GM23338 (cell line): ENCODE data around the gene VWA3B. TPM values are rescaled to one million over a fixed set of nuclear protein-coding genes. Genes with fewer than 3 reads are reported as not detected.
"Not testable (repeated sequence)": the region's sequence is repeated elsewhere in the genome, so short reads cannot be mapped to it uniquely, and the experiment has no call there.

Source experiments
- ATAC-seq: fragments of 200-7000 bp; cut with Tn5 transposase; 3 replicates; pipeline ENCODE4 v1.9.1; 2020
- DNase-seq: peaks from one replicate; pipeline ENCODE4 v3.0.0-alpha.2; 2015; ENCODE audit warnings: low spot score
- H2AFZ ChIP-seq: fragments of 200-600 bp; sonication (generic); 2 replicates; pipeline ENCODE4 v1.8.0; 2016; ENCODE audit warnings: antibody characterized with exemption, mild to moderate bottlenecking, moderate library complexity
- H3F3A ChIP-seq: fragments of 200-600 bp; sonication (generic); replicated peaks from 2 replicates; pipeline ENCODE4 v1.8.0; 2017; ENCODE audit warnings: antibody characterized with exemption, mixed run types, low read depth
- H3K27ac ChIP-seq: fragments of 200-600 bp; sonication (generic); 2 replicates; pipeline ENCODE4 v1.6.1; 2016; ENCODE audit warnings: low read depth
- H3K27me3 ChIP-seq: fragments of 200-600 bp; sonication (generic); 2 replicates; pipeline ENCODE4 v1.8.0; 2016; ENCODE audit warnings: mild to moderate bottlenecking, mixed run types, moderate library complexity; ENCODE audit not compliant: insufficient read depth
- H3K36me3 ChIP-seq: fragments of 200-600 bp; sonication (generic); 2 replicates; pipeline ENCODE4 v1.8.0; 2016; ENCODE audit warnings: mild to moderate bottlenecking; ENCODE audit not compliant: insufficient read depth
- H3K4me1 ChIP-seq: fragments of 200-600 bp; sonication (generic); 2 replicates; pipeline ENCODE4 v1.8.0; 2016; ENCODE audit warnings: mild to moderate bottlenecking, moderate library complexity; ENCODE audit not compliant: insufficient read depth
- H3K4me2 ChIP-seq: fragments of 200-600 bp; sonication (generic); 2 replicates; pipeline ENCODE4 v1.7.1; 2017; ENCODE audit warnings: mixed run types
- H3K4me3 ChIP-seq: fragments of 200-600 bp; sonication (generic); 2 replicates; pipeline ENCODE4 v1.6.1; 2016; ENCODE audit warnings: mixed run types
- H3K79me2 ChIP-seq: fragments of 200-600 bp; sonication (generic); replicated peaks from 2 replicates; pipeline ENCODE4 v1.8.0; 2017; ENCODE audit warnings: mild to moderate bottlenecking; ENCODE audit not compliant: insufficient read depth
- H3K9me2 ChIP-seq: fragments of 200-600 bp; sonication (generic); 2 replicates; pipeline ENCODE4 v1.8.0; 2017; ENCODE audit not compliant: insufficient read depth
- H4K20me1 ChIP-seq: fragments of 200-600 bp; sonication (generic); replicated peaks from 2 replicates; pipeline ENCODE4 v1.8.0; 2017; ENCODE audit warnings: mild to moderate bottlenecking; ENCODE audit not compliant: insufficient read depth
- H3K27ac Mint-ChIP-seq: 2 replicates; pipeline ENCODE4 v1.8.0; 2020; ENCODE audit warnings: inconsistent platforms, mild to moderate bottlenecking, moderate library complexity, mixed read lengths
- H3K27me3 Mint-ChIP-seq: 3 replicates; pipeline ENCODE4 v1.8.0; 2022; ENCODE audit warnings: low read depth, mild to moderate bottlenecking, moderate library complexity, mixed read lengths, inconsistent platforms; ENCODE audit not compliant: insufficient read depth, poor library complexity
- H3K36me3 Mint-ChIP-seq: 3 replicates; pipeline ENCODE4 v1.8.0; 2021; ENCODE audit warnings: low read depth, mild to moderate bottlenecking, inconsistent platforms, moderate library complexity, mixed read lengths
- H3K4me1 Mint-ChIP-seq: 3 replicates; pipeline ENCODE4 v1.8.0; 2020; ENCODE audit warnings: mild to moderate bottlenecking, inconsistent platforms, mixed read lengths
- H3K4me3 Mint-ChIP-seq: 3 replicates; pipeline ENCODE4 v1.8.0; 2021; ENCODE audit warnings: moderate library complexity, mild to moderate bottlenecking, inconsistent platforms, mixed read lengths
- H3K9me3 Mint-ChIP-seq: 3 replicates; pipeline ENCODE4 v1.8.0; 2020; ENCODE audit warnings: moderate library complexity, mild to moderate bottlenecking, inconsistent platforms, mixed read lengths
- CTCF ChIP-seq, 2 experiments: fragments of 200-600 bp in 1 of 2; sonication (generic) in 1 of 2; conservative IDR thresholded peaks; 2 replicates each; pipeline versions ENCODE4 v1.5.1 to v1.6.1; 2016 to 2017; ENCODE audit warnings: antibody characterized with exemption in 2 of 2, low read depth in 2 of 2, mild to moderate bottlenecking in 2 of 2, moderate library complexity in 1 of 2
- EZH2 ChIP-seq: fragments of 200-600 bp; sonication (generic); IDR thresholded peaks from one replicate; pipeline ENCODE4 v1.8.0; 2017; ENCODE audit warnings: antibody characterized with exemption, mild to moderate bottlenecking, low read depth; ENCODE audit not compliant: unreplicated experiment
- STAT1 ChIP-seq: IDR thresholded peaks from one replicate; pipeline ENCODE4 v1.6.1; 2016; ENCODE audit warnings: antibody characterized with exemption; ENCODE audit not compliant: unreplicated experiment
- polyA plus RNA-seq: library from polyadenylated mRNA; unstranded; fragments of >200 nt; fragmentation: Nextera tagmentation; extraction: Ambion mirVana; gene quantifications from 2 replicates; pipeline ENCODE4 v1.2.1, GENCODE V29; 2016
- total RNA-seq: library from RNA; depleted of rRNA; stranded (reverse); fragments of >200 nt; shearing (Covaris generic); gene quantifications from 2 replicates; pipeline ENCODE4 v1.2.3, GENCODE V29; 2014
- TF ChIP-seq, protein P1 (sequence below): fragments of 250-450 bp; sonication (Bioruptor Pico); IDR thresholded peaks from 2 replicates; pipeline ENCODE4 v1.5.0; 2020; ENCODE audit warnings: mild to moderate bottlenecking, moderate library complexity

The VWA3B gene
- total and polyA plus RNA-seq, 2 experiments from 2014 or later: not detected

GRCh38 chr2:98142106-98142791 is 55.3 kb downstream of the VWA3B start (continued):
- TF ChIP-seq CTCF (conservative IDR thresholded peaks at IDR 0.05; ENCODE audit: low read depth in 2 of 2): no peak
- TF ChIP-seq, protein P1, sequence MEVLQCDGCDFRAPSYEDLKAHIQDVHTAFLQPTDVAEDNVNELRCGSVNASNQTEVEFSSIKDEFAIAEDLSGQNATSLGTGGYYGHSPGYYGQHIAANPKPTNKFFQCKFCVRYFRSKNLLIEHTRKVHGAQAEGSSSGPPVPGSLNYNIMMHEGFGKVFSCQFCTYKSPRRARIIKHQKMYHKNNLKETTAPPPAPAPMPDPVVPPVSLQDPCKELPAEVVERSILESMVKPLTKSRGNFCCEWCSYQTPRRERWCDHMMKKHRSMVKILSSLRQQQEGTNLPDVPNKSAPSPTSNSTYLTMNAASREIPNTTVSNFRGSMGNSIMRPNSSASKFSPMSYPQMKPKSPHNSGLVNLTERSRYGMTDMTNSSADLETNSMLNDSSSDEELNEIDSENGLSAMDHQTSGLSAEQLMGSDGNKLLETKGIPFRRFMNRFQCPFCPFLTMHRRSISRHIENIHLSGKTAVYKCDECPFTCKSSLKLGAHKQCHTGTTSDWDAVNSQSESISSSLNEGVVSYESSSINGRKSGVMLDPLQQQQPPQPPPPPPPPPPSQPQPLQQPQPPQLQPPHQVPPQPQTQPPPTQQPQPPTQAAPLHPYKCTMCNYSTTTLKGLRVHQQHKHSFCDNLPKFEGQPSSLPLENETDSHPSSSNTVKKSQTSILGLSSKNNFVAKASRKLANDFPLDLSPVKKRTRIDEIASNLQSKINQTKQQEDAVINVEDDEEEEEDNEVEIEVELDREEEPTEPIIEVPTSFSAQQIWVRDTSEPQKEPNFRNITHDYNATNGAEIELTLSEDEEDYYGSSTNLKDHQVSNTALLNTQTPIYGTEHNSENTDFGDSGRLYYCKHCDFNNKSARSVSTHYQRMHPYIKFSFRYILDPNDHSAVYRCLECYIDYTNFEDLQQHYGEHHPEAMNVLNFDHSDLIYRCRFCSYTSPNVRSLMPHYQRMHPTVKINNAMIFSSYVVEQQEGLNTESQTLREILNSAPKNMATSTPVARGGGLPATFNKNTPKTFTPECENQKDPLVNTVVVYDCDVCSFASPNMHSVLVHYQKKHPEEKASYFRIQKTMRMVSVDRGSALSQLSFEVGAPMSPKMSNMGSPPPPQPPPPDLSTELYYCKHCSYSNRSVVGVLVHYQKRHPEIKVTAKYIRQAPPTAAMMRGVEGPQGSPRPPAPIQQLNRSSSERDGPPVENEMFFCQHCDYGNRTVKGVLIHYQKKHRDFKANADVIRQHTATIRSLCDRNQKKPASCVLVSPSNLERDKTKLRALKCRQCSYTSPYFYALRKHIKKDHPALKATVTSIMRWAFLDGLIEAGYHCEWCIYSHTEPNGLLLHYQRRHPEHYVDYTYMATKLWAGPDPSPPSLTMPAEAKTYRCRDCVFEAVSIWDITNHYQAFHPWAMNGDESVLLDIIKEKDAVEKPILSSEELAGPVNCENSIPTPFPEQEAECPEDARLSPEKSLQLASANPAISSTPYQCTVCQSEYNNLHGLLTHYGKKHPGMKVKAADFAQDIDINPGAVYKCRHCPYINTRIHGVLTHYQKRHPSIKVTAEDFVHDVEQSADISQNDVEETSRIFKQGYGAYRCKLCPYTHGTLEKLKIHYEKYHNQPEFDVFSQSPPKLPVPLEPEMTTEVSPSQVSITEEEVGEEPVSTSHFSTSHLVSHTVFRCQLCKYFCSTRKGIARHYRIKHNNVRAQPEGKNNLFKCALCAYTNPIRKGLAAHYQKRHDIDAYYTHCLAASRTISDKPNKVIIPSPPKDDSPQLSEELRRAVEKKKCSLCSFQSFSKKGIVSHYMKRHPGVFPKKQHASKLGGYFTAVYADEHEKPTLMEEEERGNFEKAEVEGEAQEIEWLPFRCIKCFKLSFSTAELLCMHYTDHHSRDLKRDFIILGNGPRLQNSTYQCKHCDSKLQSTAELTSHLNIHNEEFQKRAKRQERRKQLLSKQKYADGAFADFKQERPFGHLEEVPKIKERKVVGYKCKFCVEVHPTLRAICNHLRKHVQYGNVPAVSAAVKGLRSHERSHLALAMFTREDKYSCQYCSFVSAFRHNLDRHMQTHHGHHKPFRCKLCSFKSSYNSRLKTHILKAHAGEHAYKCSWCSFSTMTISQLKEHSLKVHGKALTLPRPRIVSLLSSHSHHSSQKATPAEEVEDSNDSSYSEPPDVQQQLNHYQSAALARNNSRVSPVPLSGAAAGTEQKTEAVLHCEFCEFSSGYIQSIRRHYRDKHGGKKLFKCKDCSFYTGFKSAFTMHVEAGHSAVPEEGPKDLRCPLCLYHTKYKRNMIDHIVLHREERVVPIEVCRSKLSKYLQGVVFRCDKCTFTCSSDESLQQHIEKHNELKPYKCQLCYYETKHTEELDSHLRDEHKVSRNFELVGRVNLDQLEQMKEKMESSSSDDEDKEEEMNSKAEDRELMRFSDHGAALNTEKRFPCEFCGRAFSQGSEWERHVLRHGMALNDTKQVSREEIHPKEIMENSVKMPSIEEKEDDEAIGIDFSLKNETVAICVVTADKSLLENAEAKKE (CRISPR knock-in tag): no peak
- TF ChIP-seq EZH2: no peak

- Histone ChIP-seq H3K36me3 (no peaks in the 10 kb centered on the region), H3K27ac (no peak overlapping the region), H3F3A (no peaks in the 10 kb centered on the region), H3K4me3 (no peak overlapping the region), H3K4me1 (no peaks in the 10 kb centered on the region), H3K27me3 (no peaks in the 10 kb centered on the region), H4K20me1 (no peaks in the 10 kb centered on the region), H3K9me2 (no peaks in the 10 kb centered on the region), H2AFZ (no peak overlapping the region), H3K79me2 (no peaks in the 10 kb centered on the region), H3K4me2 (no peak overlapping the region)
- DNase-seq (no peak), ATAC-seq (no peak)
- no peaks in the 10 kb centered on the region for H3K4me1 Mint-ChIP-seq
- no peaks in the 10 kb centered on the region; the same call in 2 of the 3 replicates for H3K36me3 Mint-ChIP-seq
- H3K4me3 Mint-ChIP-seq: no peak overlapping the region
- no peak overlapping the region for H3K27ac Mint-ChIP-seq
- TF ChIP-seq STAT1: no peak
- peaks cover 10% of the 10 kb centered on the region for H3K9me3 Mint-ChIP-seq
- no peaks in the 10 kb centered on the region for H3K27me3 Mint-ChIP-seq
Observed at GRCh38 chr2:98145070-98145469, 58.1 kb downstream of the VWA3B start.

DNA sequence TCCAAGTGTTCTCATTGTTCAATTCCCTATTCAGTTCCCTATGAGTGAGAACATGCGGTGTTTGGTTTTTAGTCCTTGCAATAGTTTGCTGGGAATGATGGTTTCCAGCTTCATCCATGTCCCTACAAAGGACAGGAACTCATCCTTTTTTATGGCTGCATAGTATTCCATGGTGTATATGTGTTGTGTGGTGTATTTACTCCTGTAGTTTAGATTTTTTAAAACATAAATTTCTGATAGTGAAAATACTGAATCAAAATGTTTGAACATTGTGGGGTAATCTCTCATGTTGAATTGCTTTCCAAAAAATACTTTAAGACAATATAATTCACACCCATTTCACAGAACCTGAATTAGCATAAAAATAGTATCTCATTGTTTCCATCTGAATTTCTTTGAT is 60.9 kb downstream of the VWA3B start:
- not testable (repeated sequence) for H3K27ac ChIP-seq, H3K4me1 Mint-ChIP-seq, H3K9me3 Mint-ChIP-seq, H3K4me1 ChIP-seq, H3K4me3 ChIP-seq, H3K27me3 Mint-ChIP-seq, H3K27ac Mint-ChIP-seq, H4K20me1 ChIP-seq, ATAC-seq, H3K4me2 ChIP-seq, H3F3A ChIP-seq, H3K36me3 Mint-ChIP-seq, DNase-seq, H3K4me3 Mint-ChIP-seq, H3K36me3 ChIP-seq, H3K79me2 ChIP-seq, H3K9me2 ChIP-seq, H3K27me3 ChIP-seq, H2AFZ ChIP-seq
